Vein endothelial cell (primary cell): ENCODE data around the gene PRMT1. TPM values are rescaled to one million over a fixed set of nuclear protein-coding genes. Genes with fewer than 3 reads are reported as not detected.

ENCODE experiments used
- small RNA-seq: library from RNA; depleted of rRNA; stranded (forward); fragments of <200 nt; gene quantifications from one replicate; pipeline ENCODE3, GENCODE V24; 2012
- total RNA-seq: library from RNA; depleted of rRNA; stranded (reverse); fragments of >200 nt; gene quantifications from 2 replicates; pipeline ENCODE4 v1.2.3, GENCODE V29; 2012

PRMT1 gene
- 388 and 419 TPM in 2 replicates for total RNA-seq

DNA sequence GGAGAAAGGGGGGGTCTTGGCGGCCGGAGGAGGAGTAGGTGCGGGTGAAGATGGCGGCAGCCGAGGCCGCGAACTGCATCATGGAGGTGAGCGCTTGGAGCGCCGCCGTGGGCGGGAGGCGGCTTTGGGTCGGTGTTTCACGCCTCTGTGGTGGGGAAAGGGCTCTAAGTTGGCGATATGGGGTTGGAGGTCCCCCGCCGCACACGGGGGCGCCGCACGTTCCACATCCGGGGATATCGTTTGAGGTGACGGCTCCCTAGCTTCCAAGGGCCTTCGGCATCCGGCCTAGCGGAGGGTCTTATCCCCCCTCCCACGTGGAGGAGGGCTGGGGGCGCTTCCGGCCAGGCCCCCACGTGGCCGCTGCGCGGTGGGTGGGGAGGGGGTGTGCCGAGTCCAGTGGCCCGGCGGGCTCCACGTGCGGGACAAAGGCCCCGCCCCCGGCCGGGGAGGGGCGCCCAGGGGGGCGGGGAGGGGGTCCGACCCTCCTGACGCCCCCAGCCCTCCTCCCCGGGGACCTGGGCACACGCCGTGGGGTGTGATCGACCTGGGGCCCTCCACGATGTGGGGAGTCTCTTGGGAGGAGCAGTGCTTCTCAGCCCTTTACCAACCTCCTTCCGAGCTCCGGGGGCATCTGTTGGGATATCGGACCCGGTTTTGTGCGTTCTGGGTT, at the start of gene PRMT1:
PRMT1 (plus strand) TSS at position 41 of the 670 bp plus-strand sequence; CDS start at position 51, 10 bp downstream.

GRCh38 chr19:49640113-49640898, 36.8 kb upstream of the PRMT1 start, which contains the start of gene RRAS:
TSS of gene RRAS (minus strand) at chr19:49640143. CDS start at chr19:49640098, 45 bp downstream.

GRCh38 chr19:49641688-49642491, 35.2 kb upstream of the PRMT1 start, which contains the start of gene SCAF1:
TSS of gene SCAF1 (plus strand) at chr19:49642209. CDS start at chr19:49645027, 2,818 bp downstream.

DNA sequence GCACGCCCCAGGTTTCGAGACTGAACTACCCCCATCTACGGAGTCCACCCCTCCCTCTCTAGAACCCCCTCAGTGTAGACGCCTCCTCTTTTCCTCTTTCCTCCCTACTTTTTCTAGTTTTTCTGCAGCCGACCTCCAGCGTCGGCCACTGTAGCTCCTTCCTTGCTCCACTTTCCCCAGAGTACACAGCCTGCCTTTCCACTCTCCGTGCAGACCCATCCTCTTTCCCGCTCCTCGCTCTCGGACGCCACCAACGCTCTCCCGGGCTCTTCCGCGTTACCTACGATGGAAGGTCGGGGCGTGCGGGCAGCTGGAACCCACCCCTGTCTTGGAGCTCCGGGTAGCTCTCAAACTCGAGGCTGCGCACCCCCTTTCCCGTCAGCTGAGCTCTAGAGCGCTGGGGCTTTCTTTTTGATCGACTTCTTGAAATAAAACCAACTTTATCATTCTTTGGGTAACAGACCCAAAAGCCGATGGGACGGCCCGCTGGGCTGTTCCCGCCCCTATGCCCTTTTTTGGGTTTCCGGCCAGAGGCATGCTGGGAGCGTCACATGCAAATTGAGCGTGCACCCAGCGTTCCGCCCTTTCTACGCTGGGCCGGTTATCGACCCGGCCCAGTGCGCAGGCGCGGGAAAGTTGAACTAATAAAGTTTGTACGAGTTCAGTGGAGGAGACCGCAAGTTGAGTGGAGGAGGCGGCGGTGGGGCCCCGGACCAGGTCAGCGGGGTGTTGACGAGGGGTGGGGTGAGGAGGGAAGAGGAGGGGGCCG, 11.5 kb upstream of the PRMT1 start, which contains the start of the genes BCL2L12 and IRF3:
BCL2L12 (plus strand) TSS at position 583 of the 769 bp plus-strand sequence. CDS start 760 bp downstream, outside the sequence.
IRF3 (minus strand) TSS at position 507 of the 769 bp plus-strand sequence. CDS start 1,019 bp downstream, outside the sequence.

DNA sequence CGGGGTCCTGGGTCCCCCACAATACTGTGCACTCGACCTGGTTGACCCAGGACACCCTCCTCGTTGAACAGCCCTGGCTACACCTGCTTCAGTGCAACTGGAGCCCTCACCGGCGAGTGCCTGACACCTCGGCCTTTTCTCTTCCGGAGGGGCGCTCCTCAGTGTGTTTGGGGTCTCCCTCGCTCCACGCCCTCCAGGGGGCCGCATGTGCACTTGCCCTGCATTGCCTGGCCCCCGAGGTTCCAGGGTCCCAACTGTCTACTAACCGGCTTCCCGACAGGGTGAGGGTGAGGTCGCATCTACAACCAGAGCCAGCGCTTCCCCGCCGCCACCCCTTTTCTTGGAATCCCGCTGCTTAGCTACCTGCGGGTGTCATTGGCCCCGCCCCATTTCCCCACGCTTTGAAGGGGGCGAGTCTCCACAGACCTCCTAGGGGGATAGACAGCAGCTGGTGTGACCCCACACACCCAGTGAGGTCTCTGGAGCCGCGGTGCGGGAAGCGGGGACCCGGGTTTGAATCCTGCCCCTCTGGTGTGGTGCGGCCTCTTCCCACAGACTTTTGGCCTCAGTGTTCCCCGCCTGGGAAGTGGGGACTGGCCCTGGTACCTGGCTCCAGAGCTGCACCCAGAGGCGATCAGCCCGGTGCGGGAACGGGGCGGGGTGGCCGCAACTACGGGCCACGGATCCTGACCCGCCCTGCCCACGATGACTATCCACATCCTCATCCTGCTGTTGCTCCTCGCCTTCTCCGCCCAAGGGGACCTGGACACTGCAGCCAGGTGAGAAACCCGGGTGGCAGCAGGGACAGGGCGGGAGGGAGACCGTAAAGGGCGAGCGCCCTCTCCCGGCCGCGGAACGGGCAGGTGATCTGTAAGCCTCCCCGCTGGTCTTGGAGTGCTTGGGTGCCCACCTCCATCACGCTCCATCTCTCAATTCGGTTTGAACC, 12.3 kb downstream of the PRMT1 start, which contains the start of gene ADM5:
ADM5 (plus strand) TSS at position 462 of the 946 bp plus-strand sequence; CDS start at position 706, 244 bp downstream.

DNA sequence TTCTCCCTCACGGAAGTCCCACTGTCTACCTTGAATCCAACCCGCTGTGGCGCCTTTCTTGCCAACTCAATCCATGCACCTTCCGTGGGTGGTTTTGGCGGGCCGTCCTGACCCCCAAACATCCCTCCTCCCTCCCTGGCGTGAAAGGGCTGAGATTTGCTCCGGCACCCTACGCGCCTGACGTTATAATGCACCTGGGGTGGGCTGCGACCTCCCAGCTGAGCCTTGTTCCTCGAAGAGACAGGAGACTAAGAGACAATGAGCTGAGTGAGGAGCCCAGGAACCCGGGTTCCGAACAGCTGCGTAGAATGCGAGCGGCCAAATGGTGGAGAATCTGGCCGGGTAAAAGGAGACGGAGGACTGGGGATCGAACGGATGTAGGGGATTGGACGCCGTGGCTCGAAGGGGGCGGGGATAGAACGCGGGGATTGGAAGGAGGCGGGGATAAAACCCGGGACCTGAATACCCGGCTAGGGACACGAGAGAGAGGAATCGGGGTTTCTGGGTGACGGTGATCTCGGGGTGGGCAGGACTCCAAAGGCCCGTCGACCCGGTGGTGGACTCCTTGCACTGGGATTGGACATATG, 13.7 kb downstream of the PRMT1 start, which contains the start of gene CPT1C:
CPT1C (plus strand) TSS at position 461 of the 587 bp plus-strand sequence. CDS start 1,137 bp downstream, outside the sequence.

Small RNA genes within 50 kb of the gene (small RNA-seq; reads per million reads assigned to genes)
- gene MIR5088, result 0.13 reads per million

Other genes with a start within 250 kb of the PRMT1 start
- not detected in 2 replicates for gene SLC17A7, start 235.7 kb upstream of the PRMT1 start, total RNA-seq
- 98.8 and 111 TPM in 2 replicates for gene PIH1D1, start 225.5 kb upstream of the PRMT1 start, total RNA-seq
- gene ALDH16A1, start 224.0 kb upstream of the PRMT1 start, total RNA-seq, result 34.9 and 38.8 TPM in 2 replicates
- gene FLT3LG, start 203.1 kb upstream of the PRMT1 start, total RNA-seq, result 1.7 and 3.3 TPM in 2 replicates
- 2,277 and 3,319 TPM in 2 replicates for gene RPL13A, start 189.7 kb upstream of the PRMT1 start, total RNA-seq
- gene RPS11, start 180.8 kb upstream of the PRMT1 start, total RNA-seq, result 3,071 and 4,093 TPM in 2 replicates
- 88.0 and 140 TPM in 2 replicates for gene FCGRT, start 164.6 kb upstream of the PRMT1 start, total RNA-seq
- gene RCN3, start 149.3 kb upstream of the PRMT1 start, total RNA-seq, result 20.3 and 62.4 TPM in 2 replicates
- 171 and 222 TPM in 2 replicates for gene NOSIP, start 96.7 kb upstream of the PRMT1 start, total RNA-seq
- 6.5 and 8.5 TPM in 2 replicates for gene PRRG2, start 96.0 kb upstream of the PRMT1 start, total RNA-seq
- gene PRR12, start 86.1 kb upstream of the PRMT1 start, total RNA-seq, result 5.3 and 5.9 TPM in 2 replicates
- 30.6 and 65.3 TPM in 2 replicates for gene RRAS, start 37.1 kb upstream of the PRMT1 start, total RNA-seq
- 19.4 and 35.6 TPM in 2 replicates for gene SCAF1, start 35.1 kb upstream of the PRMT1 start, total RNA-seq
- gene IRF3, start 11.4 kb upstream of the PRMT1 start, total RNA-seq, result 38.5 and 43.2 TPM in 2 replicates
- 9.4 and 9.5 TPM in 2 replicates for gene BCL2L12, start 11.3 kb upstream of the PRMT1 start, total RNA-seq
- 0.98 and 1.9 TPM in 2 replicates for gene ADM5, start 12.3 kb downstream of the PRMT1 start, total RNA-seq
- 22.9 and 25.0 TPM in 2 replicates for gene CPT1C, start 13.8 kb downstream of the PRMT1 start, total RNA-seq
- not detected in 2 replicates for gene TSKS, start 86.0 kb downstream of the PRMT1 start, total RNA-seq
- gene AP2A1, start 89.7 kb downstream of the PRMT1 start, total RNA-seq, result 103 and 114 TPM in 2 replicates
- 12.3 and 16.7 TPM in 2 replicates for gene FUZ, start 136.0 kb downstream of the PRMT1 start, total RNA-seq
- gene MED25, start 141.0 kb downstream of the PRMT1 start, total RNA-seq, result 27.0 and 28.1 TPM in 2 replicates
- 43.8 and 78.1 TPM in 2 replicates for gene PTOV1, start 173.9 kb downstream of the PRMT1 start, total RNA-seq
- gene PNKP, start 190.3 kb downstream of the PRMT1 start, total RNA-seq, result 51.5 and 58.5 TPM in 2 replicates
- gene AKT1S1, start 200.1 kb downstream of the PRMT1 start, total RNA-seq, result 11.8 and 12.1 TPM in 2 replicates
- 12.8 and 15.4 TPM in 2 replicates for gene TBC1D17, start 200.4 kb downstream of the PRMT1 start, total RNA-seq
- gene IL4I1, start 219.6 kb downstream of the PRMT1 start, total RNA-seq, result 2.6 and 6.2 TPM in 2 replicates